ENCODE measurements around the gene OPTC.
"Not testable (repeated sequence)": the region's sequence is repeated elsewhere in the genome, so short reads cannot be mapped to it uniquely, and the experiment has no call there.

OPTC gene

GRCh38 chr1:203464743-203465142 is 29.2 kb upstream of the OPTC start:
- H3K4me3 ChIP-seq (ENCODE audit: low read depth, low read length), result no peak overlapping the region
- TF ChIP-seq CTCF (IDR thresholded peaks at IDR 0.05; ENCODE audit: insufficient read depth, low read depth, low read length, missing control alignments), result no peak
- DNase-seq (ENCODE audit: low read depth), result no peak

GRCh38 chr1:203465146-203465798 is 28.7 kb upstream of the OPTC start:
- H3K4me3 ChIP-seq (ENCODE audit: low read depth, low read length), result no peak overlapping the region
- DNase-seq (ENCODE audit: low read depth), result no peak
- no peak for TF ChIP-seq CTCF (IDR thresholded peaks at IDR 0.05; ENCODE audit: insufficient read depth, low read depth, low read length, missing control alignments)

GRCh38 chr1:203465948-203466347 is 28.0 kb upstream of the OPTC start:
- no peak overlapping the region for H3K4me3 ChIP-seq (ENCODE audit: low read depth, low read length)
- TF ChIP-seq CTCF (IDR thresholded peaks at IDR 0.05; ENCODE audit: insufficient read depth, low read depth, low read length, missing control alignments), result no peak
- DNase-seq (ENCODE audit: low read depth), result no peak

- DNase-seq (ENCODE audit: low read depth); H3K4me3 ChIP-seq (ENCODE audit: low read depth, low read length): not testable (repeated sequence)
Observed at GRCh38 chr1:203466906-203467549, 26.9 kb upstream of the OPTC start.

GRCh38 chr1:203467550-203467921 is 26.4 kb upstream of the OPTC start:
- no peak overlapping the region for H3K4me3 ChIP-seq (ENCODE audit: low read depth, low read length)
- no peak for DNase-seq (ENCODE audit: low read depth)
- no peak for TF ChIP-seq CTCF (IDR thresholded peaks at IDR 0.05; ENCODE audit: insufficient read depth, low read depth, low read length, missing control alignments)

GRCh38 chr1:203468326-203468725 is 25.6 kb upstream of the OPTC start:
- no peak overlapping the region for H3K4me3 ChIP-seq (ENCODE audit: low read depth, low read length)
- no peak for TF ChIP-seq CTCF (IDR thresholded peaks at IDR 0.05; ENCODE audit: insufficient read depth, low read depth, low read length, missing control alignments)
- DNase-seq (ENCODE audit: low read depth), result no peak

- DNase-seq (ENCODE audit: low read depth), result no peak
- no peak for TF ChIP-seq CTCF (IDR thresholded peaks at IDR 0.05; ENCODE audit: insufficient read depth, low read depth, low read length, missing control alignments)
- no peak overlapping the region for H3K4me3 ChIP-seq (ENCODE audit: low read depth, low read length)
Observed at GRCh38 chr1:203470240-203470639, 23.7 kb upstream of the OPTC start.
